H1 (cell line): ENCODE measurements around the gene YY1AP1. TPM values are rescaled to one million over a fixed set of nuclear protein-coding genes. Genes with fewer than 3 reads are reported as not detected.

ENCODE experiments used
- CTCF ChIA-PET: fragments of 300-600 bp; sonication (Branson Sonifier 250); formaldehyde crosslinking; loops from one replicate; lab custom pipeline; 2021; ENCODE audit not compliant: partially characterized antibody; lab: Charles Lee
- POLR2A ChIA-PET: fragments of 300-600 bp; sonication (Branson Sonifier 250); formaldehyde crosslinking; loops from one replicate; lab custom pipeline; 2021; ENCODE audit warnings: inconsistent platforms; ENCODE audit not compliant: partially characterized antibody; lab: Charles Lee
- DNase-seq, 2 experiments: peaks; one replicate each; pipeline versions ENCODE4 v3.0.0 to v3.0.0-alpha.2; 2010 to 2022; ENCODE audit warnings: low spot score in 2 of 2, low read depth in 1 of 2, mixed read lengths in 1 of 2
- FAIRE-seq: peaks from 2 replicates; lab custom pipeline; 2011; peaks lifted over from hg19 to GRCh38; lab: Jason Lieb, UNC
- H2AFZ ChIP-seq: 2 replicates; pipeline ENCODE4 v1.8.1; 2012; ENCODE audit warnings: low read length, inconsistent platforms
- H2AK5ac ChIP-seq: 2 replicates; pipeline ENCODE4 v1.6.1; 2013; ENCODE audit warnings: low read depth, low read length
- H2BK120ac ChIP-seq: replicated peaks from 2 replicates; pipeline ENCODE3; 2013; ENCODE audit warnings: low read depth, low read length, inconsistent platforms
- H2BK12ac ChIP-seq: 2 replicates; pipeline ENCODE4 v1.6.1; 2013; ENCODE audit warnings: low read depth, low read length
- H2BK15ac ChIP-seq: 2 replicates; pipeline ENCODE4 v1.6.1; 2013; ENCODE audit warnings: low read length
- H2BK20ac ChIP-seq: 2 replicates; pipeline ENCODE4 v1.6.1; 2013; ENCODE audit warnings: low read length
- H2BK5ac ChIP-seq: 2 replicates; pipeline ENCODE4 v1.6.1; 2013; ENCODE audit warnings: low read depth, low read length
- H3K14ac ChIP-seq: 2 replicates; pipeline ENCODE4 v1.6.1; 2013; ENCODE audit warnings: inconsistent platforms; ENCODE audit not compliant: insufficient read length
- H3K18ac ChIP-seq: 2 replicates; pipeline ENCODE4 v1.6.1; 2013; ENCODE audit warnings: low read length; ENCODE audit errors: extremely low read depth
- H3K23ac ChIP-seq: 2 replicates; pipeline ENCODE4 v1.6.1; 2013; ENCODE audit warnings: inconsistent platforms; ENCODE audit not compliant: insufficient read length
- H3K23me2 ChIP-seq: 2 replicates; pipeline ENCODE4 v1.6.1; 2013; ENCODE audit warnings: low read depth, low read length
- H3K27ac ChIP-seq: 2 replicates; pipeline ENCODE4 v1.6.1; 2011; ENCODE audit warnings: low read depth, low read length, inconsistent platforms
- H3K27me3 ChIP-seq, 4 experiments: replicated peaks in 1 of 4; 1 replicate in 1 of 4; 2 replicates in 3 of 4; pipeline versions ENCODE4 v1.6.1 to v1.8.1; 2011 to 2013; ENCODE audit warnings: low read length in 3 of 4, mild to moderate bottlenecking in 3 of 4, inconsistent platforms in 2 of 4, mixed read lengths in 2 of 4, moderate library complexity in 1 of 4; ENCODE audit not compliant: control insufficient read depth in 3 of 4, insufficient read depth in 3 of 4; ENCODE audit errors: extremely low read depth in 1 of 4
- H3K36me3 ChIP-seq, 4 experiments: 2 replicates each; pipeline versions ENCODE4 v1.6.1 to v1.8.1; 2011 to 2013; ENCODE audit warnings: mild to moderate bottlenecking in 4 of 4, low read length in 3 of 4, moderate library complexity in 2 of 4, control low read depth in 1 of 4, inconsistent platforms in 1 of 4; ENCODE audit not compliant: insufficient read depth in 4 of 4, control insufficient read depth in 2 of 4
- H3K4ac ChIP-seq: replicated peaks from 2 replicates; pipeline ENCODE3; 2013; ENCODE audit warnings: low read length, low read depth, mixed read lengths, inconsistent platforms; ENCODE audit not compliant: insufficient read length
- H3K4me1 ChIP-seq, 4 experiments: replicated peaks in 1 of 4; 1 replicate in 1 of 4; 2 replicates in 3 of 4; pipeline versions ENCODE4 v1.6.1 to v1.8.1; 2011 to 2013; ENCODE audit warnings: low read length in 3 of 4, inconsistent platforms in 2 of 4, mixed read lengths in 1 of 4; ENCODE audit not compliant: insufficient read depth in 4 of 4, control insufficient read depth in 3 of 4
- H3K4me2 ChIP-seq, 2 experiments: 2 replicates each; pipeline versions ENCODE4 v1.6.1 to v1.8.1; 2011 to 2013; ENCODE audit warnings: low read depth in 2 of 2, low read length in 2 of 2, control low read depth in 1 of 2, inconsistent platforms in 1 of 2, mild to moderate bottlenecking in 1 of 2; ENCODE audit not compliant: insufficient read depth in 1 of 2
- H3K4me3 ChIP-seq, 4 experiments: fragments of 200-600, 300-600 bp in 1 of 4; sonication (generic), shearing (Covaris generic), sonication (Bioruptor Twin) in 1 of 4; 2 replicates each; pipeline versions ENCODE4 v1.5.1 to v1.8.1; 2011 to 2016; ENCODE audit warnings: low read length in 4 of 4, low read depth in 3 of 4, control low read depth in 2 of 4, inconsistent platforms in 2 of 4, mild to moderate bottlenecking in 2 of 4, mixed read lengths in 1 of 4, moderate library complexity in 1 of 4; ENCODE audit not compliant: insufficient read depth in 2 of 4; ENCODE audit errors: extremely low read depth in 1 of 4
- H3K56ac ChIP-seq: replicated peaks from 2 replicates; pipeline ENCODE3; 2013; ENCODE audit warnings: low read depth, mild to moderate bottlenecking, mixed read lengths, low read length, inconsistent platforms; ENCODE audit not compliant: insufficient read length
- H3K79me1 ChIP-seq: 2 replicates; pipeline ENCODE4 v1.6.1; 2013; ENCODE audit warnings: low read depth, low read length, control low read depth
- H3K79me2 ChIP-seq, 2 experiments: 2 replicates each; pipeline versions ENCODE4 v1.6.1 to v1.8.1; 2012 to 2013; ENCODE audit warnings: low read length in 2 of 2, mild to moderate bottlenecking in 2 of 2, inconsistent platforms in 1 of 2; ENCODE audit not compliant: insufficient read depth in 2 of 2, control insufficient read depth in 1 of 2
- H3K9ac ChIP-seq, 4 experiments: replicated peaks in 1 of 4; 1 replicate in 1 of 4; 2 replicates in 3 of 4; pipeline versions ENCODE4 v1.6.1 to v1.8.1; 2011 to 2013; ENCODE audit warnings: low read depth in 3 of 4, low read length in 3 of 4, control low read depth in 2 of 4, mild to moderate bottlenecking in 2 of 4, moderate library complexity in 2 of 4, inconsistent platforms in 1 of 4; ENCODE audit errors: extremely low read depth in 1 of 4
- H3K9me3 ChIP-seq, 2 experiments: 2 replicates each; pipeline versions ENCODE4 v1.6.1 to v1.8.1; 2012 to 2013; ENCODE audit warnings: mild to moderate bottlenecking in 2 of 2, moderate library complexity in 2 of 2, control low read depth in 1 of 2, inconsistent platforms in 1 of 2, low read depth in 1 of 2, low read length in 1 of 2, mixed read lengths in 1 of 2; ENCODE audit not compliant: insufficient read depth in 2 of 2
- H4K20me1 ChIP-seq, 2 experiments: replicated peaks in 1 of 2; 2 replicates each; pipeline versions ENCODE3 to v1.8.1; 2011 to 2013; ENCODE audit warnings: inconsistent platforms in 2 of 2, low read length in 2 of 2, mild to moderate bottlenecking in 1 of 2; ENCODE audit not compliant: insufficient read depth in 2 of 2, control insufficient read depth in 1 of 2
- H4K5ac ChIP-seq: 2 replicates; pipeline ENCODE4 v1.6.1; 2013; ENCODE audit warnings: low read length, low read depth, mixed read lengths, inconsistent platforms; ENCODE audit not compliant: insufficient read length
- H4K8ac ChIP-seq: 2 replicates; pipeline ENCODE4 v1.8.0; 2013; ENCODE audit warnings: mild to moderate bottlenecking, moderate library complexity, low read length, inconsistent platforms; ENCODE audit not compliant: insufficient read depth; ENCODE audit errors: extremely low read depth
- H4K91ac ChIP-seq: replicated peaks from 2 replicates; pipeline ENCODE3; 2013; ENCODE audit warnings: low read length, mixed read lengths, inconsistent platforms; ENCODE audit not compliant: insufficient read length
- BACH1 ChIP-seq: IDR thresholded peaks from 2 replicates; pipeline ENCODE4 v1.6.1; 2012; ENCODE audit warnings: low read length, improper control_type of control experiment
- CBX8 ChIP-seq: fragments of 300-800, 300-1000 bp; sonication (generic); IDR thresholded peaks from 2 replicates; pipeline ENCODE4 v1.7.1; 2016; ENCODE audit warnings: low read depth, low read length, borderline replicate concordance
- CHD2 ChIP-seq: IDR thresholded peaks from 2 replicates; pipeline ENCODE4 v1.6.1; 2012; ENCODE audit warnings: low read length, improper control_type of control experiment
- EGR1 ChIP-seq: IDR thresholded peaks from 2 replicates; pipeline ENCODE4 v1.6.1; 2011; ENCODE audit warnings: low read depth, low read length, borderline replicate concordance
- HDAC2 ChIP-seq, 2 experiments: fragments of 300-600 bp in 1 of 2; sonication (generic) in 1 of 2; IDR thresholded peaks; 2 replicates each; pipeline ENCODE4 v1.6.1; 2011 to 2012; ENCODE audit warnings: low read depth in 2 of 2, low read length in 2 of 2, mild to moderate bottlenecking in 2 of 2, moderate library complexity in 2 of 2, borderline replicate concordance in 1 of 2, inconsistent platforms in 1 of 2
- JUND ChIP-seq: IDR thresholded peaks from 2 replicates; pipeline ENCODE4 v1.6.1; 2011; ENCODE audit warnings: mild to moderate bottlenecking, improper control_type of control experiment, low read length
- RBBP5 ChIP-seq: IDR thresholded peaks from 2 replicates; pipeline ENCODE4 v1.7.1; 2012; ENCODE audit warnings: low read depth, mild to moderate bottlenecking, inconsistent platforms, low read length, moderate library complexity, borderline replicate concordance
- TAF1 ChIP-seq: IDR thresholded peaks from 2 replicates; pipeline ENCODE4 v1.6.1; 2011; ENCODE audit warnings: mild to moderate bottlenecking, low read depth, low read length
- WGBS, 2 experiments: shearing (Covaris generic) in 1 of 2; methylation state at CpG; one replicate each; pipeline versions ENCODE4 v1.1.6 to v1.1.7; 2013 to 2015; ENCODE audit warnings: low lambda C conversion rate in 2 of 2, mixed read lengths in 2 of 2, inconsistent platforms in 1 of 2, low coverage in 1 of 2, missing lambda C conversion rate in 1 of 2; ENCODE audit not compliant: insufficient replicate concordance in 2 of 2, insufficient coverage in 1 of 2, insufficient read length in 1 of 2; ENCODE audit errors: extremely low coverage in 1 of 2, missing lambda C conversion rate in 1 of 2; 5-methylcytosine and 5-hydroxymethylcytosine counted together
- polyA plus RNA-seq, 7 experiments: library from polyadenylated mRNA; depleted of rRNA in 3 of 7; stranded (reverse) in 5 of 7; unstranded in 2 of 7; fragments of >200 nt in 5 of 7; fragments of 200-250 nt in 2 of 7; gene quantifications; 1 replicate in 5 of 7; 2 replicates in 1 of 7; 4 replicates in 1 of 7; pipeline versions ENCODE4 v1.2.1 to v1.2.3, GENCODE V29; 2011 to 2013; ENCODE audit warnings: missing spikeins in 2 of 7, mixed read lengths in 2 of 7
- total RNA-seq: library from RNA; stranded (reverse); fragmentation: NEBNext Ultra II Directional; extraction: Animal tissue kit (Norgen Biotek cat#: 25700); gene quantifications from 2 replicates; pipeline ENCODE4 v1.2.1, GENCODE V29; 2021
- TF ChIP-seq, protein P1 (sequence below): IDR thresholded peaks from 2 replicates; pipeline ENCODE4 v1.6.1; 2011; ENCODE audit warnings: low read length, improper control_type of control experiment
- TF ChIP-seq, protein P2 (sequence below): IDR thresholded peaks from 2 replicates; pipeline ENCODE4 v1.6.1; 2011; ENCODE audit warnings: low read depth, mild to moderate bottlenecking, low read length; ENCODE audit not compliant: insufficient read depth

The YY1AP1 gene
- total and polyA plus RNA-seq, 2 of the 8 experiments (the other 6 are each of a cell fraction or from before 2014, with no cell fraction given), result 44.2 to 48.6 TPM

DNA sequence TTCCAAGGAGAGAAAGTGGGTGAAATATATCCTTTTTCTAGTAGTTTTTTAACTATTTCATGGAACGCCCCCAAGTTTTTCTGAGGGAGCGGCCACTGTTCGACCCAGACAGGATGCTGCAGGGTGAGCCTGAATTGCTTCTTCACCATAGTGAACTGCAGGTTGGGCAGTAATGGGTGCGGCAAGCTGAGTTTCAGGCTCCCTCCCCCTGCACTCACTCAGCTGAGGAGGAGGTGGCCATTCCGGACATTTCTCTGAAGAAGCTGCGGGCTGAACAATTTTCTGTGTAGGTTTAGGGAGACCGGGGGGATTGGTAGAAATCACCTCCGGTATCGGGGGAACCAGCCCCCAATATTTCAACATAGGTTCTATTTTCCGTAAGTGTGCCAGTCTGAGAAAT, 8.5 kb upstream of the YY1AP1 start:
- POLR2A ChIA-PET, result no interaction called here
- H3K4me3 ChIP-seq, result no peak overlapping the region

More for the DNA sequence above, 8.5 kb upstream of the YY1AP1 start:
- no peak overlapping the region for H3K4me2 ChIP-seq
- no peak overlapping the region for H4K5ac ChIP-seq
- H2AFZ ChIP-seq, result no peak overlapping the region
- no peak overlapping the region for H4K91ac ChIP-seq
- H3K23ac ChIP-seq, result no peak overlapping the region
- H2BK120ac ChIP-seq, result no peak overlapping the region
- H3K18ac ChIP-seq, result no peak overlapping the region
- H3K9me3 ChIP-seq, result no peaks in the 10 kb centered on the region; a peak in 2 of 4 replicates
- no peaks in the 10 kb centered on the region for H3K27me3 ChIP-seq
- H3K79me2 ChIP-seq, result peaks cover 8 to 81% of the 10 kb centered on the region in 2 experiments; a peak in 3 of 4 replicates
- TF ChIP-seq, protein P1, sequence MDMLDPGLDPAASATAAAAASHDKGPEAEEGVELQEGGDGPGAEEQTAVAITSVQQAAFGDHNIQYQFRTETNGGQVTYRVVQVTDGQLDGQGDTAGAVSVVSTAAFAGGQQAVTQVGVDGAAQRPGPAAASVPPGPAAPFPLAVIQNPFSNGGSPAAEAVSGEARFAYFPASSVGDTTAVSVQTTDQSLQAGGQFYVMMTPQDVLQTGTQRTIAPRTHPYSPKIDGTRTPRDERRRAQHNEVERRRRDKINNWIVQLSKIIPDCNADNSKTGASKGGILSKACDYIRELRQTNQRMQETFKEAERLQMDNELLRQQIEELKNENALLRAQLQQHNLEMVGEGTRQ, result no peak
- TF ChIP-seq RBBP5, result no peak
- TF ChIP-seq HDAC2 (IDR thresholded peaks at IDR 0.05; ENCODE audit: borderline replicate concordance in 1 of 2, low read depth in 2 of 2, low read length in 2 of 2), result no peak
- TF ChIP-seq EGR1, result no peak
- TF ChIP-seq BACH1, result no peak
- TF ChIP-seq, protein P2, sequence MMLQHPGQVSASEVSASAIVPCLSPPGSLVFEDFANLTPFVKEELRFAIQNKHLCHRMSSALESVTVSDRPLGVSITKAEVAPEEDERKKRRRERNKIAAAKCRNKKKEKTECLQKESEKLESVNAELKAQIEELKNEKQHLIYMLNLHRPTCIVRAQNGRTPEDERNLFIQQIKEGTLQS, result no peak
- TF ChIP-seq JUND, result no peak
- TF ChIP-seq CHD2, result no peak
- TF ChIP-seq TAF1, result no peak
- TF ChIP-seq CBX8, result no peak
- TF ChIP-seq, all 59 proteins: peak for 0
- H2BK15ac ChIP-seq, result no peak overlapping the region
- peaks cover 0 to 3% (median 0%) of the 10 kb centered on the region in 4 experiments; a peak in 1 of 7 replicates for H3K4me1 ChIP-seq
- H2BK12ac ChIP-seq, result no peak overlapping the region
- H3K36me3 ChIP-seq, result peaks cover 0 to 17% (median 2%) of the 10 kb centered on the region in 4 experiments; a peak in 2 of 8 replicates
- H3K14ac ChIP-seq, result no peak overlapping the region
- H2BK5ac ChIP-seq, result no peak overlapping the region
- H3K23me2 ChIP-seq, result no peaks in the 10 kb centered on the region
- H2AK5ac ChIP-seq, result no peak overlapping the region
- CTCF ChIA-PET, result no interaction called here
- H3K9ac ChIP-seq, result no peak overlapping the region
- H4K20me1 ChIP-seq, result no peaks in the 10 kb centered on the region
- H4K8ac ChIP-seq, result no peak overlapping the region; the same call in 1 of the 2 replicates
- peaks cover 5% of the 10 kb centered on the region for H3K79me1 ChIP-seq
- no peak overlapping the region for H2BK20ac ChIP-seq
- FAIRE-seq, result no peak
- WGBS, 2 experiments, result 91% methylated on average over 10 of the region's 10 CpGs; no CpG with 5 or more reads in 1 of the 2 experiments
- no peak overlapping the region for H3K27ac ChIP-seq
- H3K56ac ChIP-seq, result no peak overlapping the region
- peak in 1 of 2 experiments; percentile 35 for DNase-seq
- H3K4ac ChIP-seq, result no peak overlapping the region
